Vagina (tissue), 2 donors: ENCODE measurements around the gene UTP25.
"Not testable (repeated sequence)": the region's sequence is repeated elsewhere in the genome, so short reads cannot be mapped to it uniquely, and the experiment has no call there.

Experiments
- POLR2A ChIP-seq, 2 donors: fragments of 450-650 bp; IDR thresholded peaks; one replicate each; pipeline ENCODE4 v1.6.1; 2017; ENCODE audit warnings: antibody characterized with exemption in 2 of 2, mild to moderate bottlenecking in 2 of 2, moderate library complexity in 2 of 2
- POLR2AphosphoS5 ChIP-seq, 2 donors: sonication (generic); formaldehyde crosslinking; IDR thresholded peaks; one replicate each; pipeline ENCODE4 v1.9.0; 2017; ENCODE audit warnings: antibody characterized with exemption in 2 of 2, mild to moderate bottlenecking in 2 of 2, low read depth in 1 of 2; ENCODE audit not compliant: insufficient read depth in 1 of 2
- TF ChIP-seq, protein P1 (sequence below), 3 experiments: fragments of 450-650 bp in 2 of 3; fragments of 200-600 bp in 1 of 3; sonication (generic) in 1 of 3; IDR thresholded peaks; one replicate each; pipeline ENCODE4 v1.5.1; 2017 to 2019; ENCODE audit warnings: antibody characterized with exemption in 3 of 3, mild to moderate bottlenecking in 2 of 3, moderate library complexity in 2 of 3

DNA sequence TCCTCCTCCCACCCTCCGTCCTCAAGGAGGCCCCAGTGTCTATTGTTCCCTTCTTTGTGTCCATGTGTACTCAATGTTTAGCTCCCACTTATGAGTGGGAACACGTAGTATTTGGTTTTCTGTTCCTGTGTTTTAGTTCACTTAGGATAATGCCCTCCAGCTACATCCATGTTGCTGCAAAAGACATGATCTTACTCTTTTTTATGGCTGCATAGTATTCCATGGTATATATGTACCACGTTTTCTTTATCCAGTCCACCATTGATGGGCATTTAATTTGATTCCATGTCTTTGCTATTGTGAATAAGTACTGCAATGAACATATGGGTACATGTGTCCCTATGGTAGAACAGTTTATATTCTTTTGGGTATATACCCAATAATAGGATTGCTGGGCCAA lies 34.1 kb upstream of the UTP25 start:
- TF ChIP-seq, protein P1, sequence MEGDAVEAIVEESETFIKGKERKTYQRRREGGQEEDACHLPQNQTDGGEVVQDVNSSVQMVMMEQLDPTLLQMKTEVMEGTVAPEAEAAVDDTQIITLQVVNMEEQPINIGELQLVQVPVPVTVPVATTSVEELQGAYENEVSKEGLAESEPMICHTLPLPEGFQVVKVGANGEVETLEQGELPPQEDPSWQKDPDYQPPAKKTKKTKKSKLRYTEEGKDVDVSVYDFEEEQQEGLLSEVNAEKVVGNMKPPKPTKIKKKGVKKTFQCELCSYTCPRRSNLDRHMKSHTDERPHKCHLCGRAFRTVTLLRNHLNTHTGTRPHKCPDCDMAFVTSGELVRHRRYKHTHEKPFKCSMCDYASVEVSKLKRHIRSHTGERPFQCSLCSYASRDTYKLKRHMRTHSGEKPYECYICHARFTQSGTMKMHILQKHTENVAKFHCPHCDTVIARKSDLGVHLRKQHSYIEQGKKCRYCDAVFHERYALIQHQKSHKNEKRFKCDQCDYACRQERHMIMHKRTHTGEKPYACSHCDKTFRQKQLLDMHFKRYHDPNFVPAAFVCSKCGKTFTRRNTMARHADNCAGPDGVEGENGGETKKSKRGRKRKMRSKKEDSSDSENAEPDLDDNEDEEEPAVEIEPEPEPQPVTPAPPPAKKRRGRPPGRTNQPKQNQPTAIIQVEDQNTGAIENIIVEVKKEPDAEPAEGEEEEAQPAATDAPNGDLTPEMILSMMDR (IDR thresholded peaks at IDR 0.05) = not testable (repeated sequence)
- TF ChIP-seq POLR2A (IDR thresholded peaks at IDR 0.05); POLR2AphosphoS5 (IDR thresholded peaks at IDR 0.05; ENCODE audit: insufficient read depth in 1 of 2, low read depth in 1 of 2): not testable (repeated sequence)
